ENCODE results near the gene GCGR. TPM values are rescaled to one million over a fixed set of nuclear protein-coding genes. Genes with fewer than 3 reads are reported as not detected.

Gene GCGR
- total RNA-seq, 1 donor from 2014 or later: not detected

DNA sequence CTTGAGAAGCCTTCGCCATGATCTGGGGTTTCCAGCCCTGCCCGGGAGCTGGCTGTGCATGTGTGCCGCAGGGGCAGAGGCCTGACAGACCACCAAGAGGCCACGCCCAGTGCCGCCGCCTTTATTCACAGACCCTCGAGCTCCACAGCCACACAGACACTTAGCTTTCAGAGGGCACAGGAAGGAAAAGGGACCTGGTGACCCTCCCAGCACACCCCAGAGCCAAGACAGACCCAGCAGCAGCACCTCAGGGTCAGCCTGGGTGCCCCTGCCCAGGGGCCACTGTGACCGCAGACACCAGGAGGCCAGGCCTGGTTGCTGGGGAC lies 18.3 kb downstream of the GCGR start:
- Mint-ChIP-seq H3K27me3 (ENCODE audit: low read depth, unreplicated experiment) (peaks cover 8% of the 10 kb centered on the region), H3K4me3 (ENCODE audit: unreplicated experiment) (no peak overlapping the region), H3K9me3 (ENCODE audit: unreplicated experiment) (no peaks in the 10 kb centered on the region), H3K36me3 (ENCODE audit: low read depth, unreplicated experiment) (no peaks in the 10 kb centered on the region), H3K27ac (ENCODE audit: unreplicated experiment) (no peak overlapping the region), H3K4me1 (ENCODE audit: low read depth, unreplicated experiment) (peaks cover 4% of the 10 kb centered on the region)
- H3K4me1 ChIP-seq (ENCODE audit: insufficient read depth, low read length): no peaks in the 10 kb centered on the region
- peaks cover 4% of the 10 kb centered on the region for H3K27me3 ChIP-seq (ENCODE audit: insufficient read depth, low read length)
- no peaks in the 10 kb centered on the region for H3K36me3 ChIP-seq (ENCODE audit: insufficient read depth, low read length)
- no peak overlapping the region for H3K4me2 ChIP-seq (ENCODE audit: low read length)
- H3K4me3 ChIP-seq (ENCODE audit: insufficient read depth, low read depth, low read length): no peak overlapping the region
- H3K9me3 ChIP-seq (ENCODE audit: insufficient read depth, low read depth, low read length): no peaks in the 10 kb centered on the region
- H3K79me2 ChIP-seq (ENCODE audit: insufficient read depth, low read length): peaks cover 18% of the 10 kb centered on the region
- peaks cover 26% of the 10 kb centered on the region for H4K20me1 ChIP-seq (ENCODE audit: insufficient read depth, low read length)
- FAIRE-seq: no peak
- H3K27ac ChIP-seq (ENCODE audit: low read depth, low read length): no peak overlapping the region
- no peak overlapping the region for H3K9ac ChIP-seq (ENCODE audit: low read length)
- TF ChIP-seq CTCF (IDR thresholded peaks at IDR 0.05; ENCODE audit: insufficient read depth, low read depth, low read length) (no peak), EZH2 (IDR thresholded peaks at IDR 0.05; ENCODE audit: insufficient read depth, low read length) (no peak)
- no peak for DNase-seq (ENCODE audit: low read depth)
- H2AFZ ChIP-seq (ENCODE audit: low read depth, low read length): no peak overlapping the region

DNA sequence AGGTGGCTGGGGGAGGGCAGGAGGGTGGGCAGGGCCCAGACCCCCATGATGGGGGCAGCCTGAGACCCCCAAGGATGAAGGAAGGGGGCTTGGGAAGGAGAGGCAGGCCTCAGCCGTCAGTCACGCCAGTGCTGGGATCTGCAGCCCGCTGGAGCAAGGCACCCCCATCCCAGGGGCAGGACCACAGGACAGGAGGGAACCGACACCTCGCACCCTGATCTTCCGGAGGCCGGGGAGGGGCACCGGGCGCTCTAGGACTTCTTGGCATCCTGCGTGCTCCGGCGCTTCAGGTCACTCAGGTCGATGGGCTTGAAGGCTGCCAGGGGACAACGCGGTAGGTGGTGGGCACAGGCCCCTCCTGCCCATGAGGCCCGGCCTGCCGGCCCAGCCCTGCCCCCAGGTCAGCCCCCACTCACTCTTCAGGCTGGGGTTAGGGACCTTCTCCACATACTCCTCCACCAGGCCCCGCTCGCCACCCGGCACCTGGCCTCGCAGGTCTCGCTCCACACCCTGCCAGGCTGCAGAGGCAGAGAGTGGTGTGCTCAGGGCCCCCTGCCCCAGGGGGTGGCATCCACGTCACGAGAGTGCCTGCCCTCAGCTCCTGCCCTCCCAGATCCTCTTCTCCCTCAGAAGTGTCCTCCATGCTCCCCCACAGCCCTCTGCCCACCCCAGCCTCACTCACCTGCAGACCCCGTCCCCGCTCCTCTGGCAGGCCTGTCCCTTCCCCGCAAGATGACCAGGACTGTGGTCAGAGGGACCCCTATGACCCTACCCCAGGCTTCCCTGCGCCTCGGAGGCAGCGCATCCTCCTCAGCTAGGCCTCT lies 19.3 kb downstream of the GCGR start:
- Histone ChIP-seq H3K4me3 (ENCODE audit: insufficient read depth, low read depth, low read length) (no peak overlapping the region), H3K4me1 (ENCODE audit: insufficient read depth, low read length) (no peaks in the 10 kb centered on the region), H3K4me2 (ENCODE audit: low read length) (no peak overlapping the region), H4K20me1 (ENCODE audit: insufficient read depth, low read length) (peaks cover 30% of the 10 kb centered on the region), H3K27me3 (ENCODE audit: insufficient read depth, low read length) (no peaks in the 10 kb centered on the region), H3K27ac (ENCODE audit: low read depth, low read length) (no peak overlapping the region), H2AFZ (ENCODE audit: low read depth, low read length) (no peak overlapping the region), H3K9me3 (ENCODE audit: insufficient read depth, low read depth, low read length) (no peaks in the 10 kb centered on the region), H3K79me2 (ENCODE audit: insufficient read depth, low read length) (peaks cover 23% of the 10 kb centered on the region), H3K9ac (ENCODE audit: low read length) (no peak overlapping the region), H3K36me3 (ENCODE audit: insufficient read depth, low read length) (no peaks in the 10 kb centered on the region)
- H3K4me1 Mint-ChIP-seq (ENCODE audit: low read depth, unreplicated experiment): peaks cover under 1% of the 10 kb centered on the region
- FAIRE-seq (no peak), DNase-seq (ENCODE audit: low read depth) (no peak)
- no peak for TF ChIP-seq EZH2 (IDR thresholded peaks at IDR 0.05; ENCODE audit: insufficient read depth, low read length)
- TF ChIP-seq CTCF (IDR thresholded peaks at IDR 0.05; ENCODE audit: insufficient read depth, low read depth, low read length): no peak
- no peaks in the 10 kb centered on the region for H3K9me3 Mint-ChIP-seq (ENCODE audit: unreplicated experiment)
- H3K27ac Mint-ChIP-seq (ENCODE audit: unreplicated experiment): no peak overlapping the region
- H3K36me3 Mint-ChIP-seq (ENCODE audit: low read depth, unreplicated experiment): no peaks in the 10 kb centered on the region
- no peak overlapping the region for H3K4me3 Mint-ChIP-seq (ENCODE audit: unreplicated experiment)
- H3K27me3 Mint-ChIP-seq (ENCODE audit: low read depth, unreplicated experiment): peaks cover 3% of the 10 kb centered on the region

Data from astrocyte (in vitro differentiated cells and primary cell).